WTC11 (cell line): ENCODE measurements around the gene MOB4. TPM values are rescaled to one million over a fixed set of nuclear protein-coding genes. Genes with fewer than 3 reads are reported as not detected.

Source experiments
- ATAC-seq: fragments of 200-7000 bp; cut with Tn5 transposase; 2 replicates; pipeline ENCODE4 v1.10.0; 2021; ENCODE audit warnings: mild to moderate bottlenecking, moderate library complexity
- CTCF ChIA-PET: fragments of 300-600 bp; sonication (Branson Sonifier 250); formaldehyde crosslinking; loops from one replicate; lab custom pipeline; 2021; ENCODE audit warnings: antibody characterized with exemption; lab: Charles Lee
- POLR2A ChIA-PET: fragments of 350-600 bp; sonication (Branson Sonifier 250); formaldehyde crosslinking; loops from one replicate; lab custom pipeline; 2021; ENCODE audit warnings: antibody characterized with exemption; lab: Charles Lee
- DNase-seq: peaks from one replicate; pipeline ENCODE4 v3.0.0; 2021; ENCODE audit warnings: low spot score
- H3K27ac Mint-ChIP-seq: 2 replicates; pipeline ENCODE4 v1.8.0; 2021; ENCODE audit warnings: mixed read lengths
- H3K27me3 Mint-ChIP-seq: 2 replicates; pipeline ENCODE4 v1.8.0; 2021; ENCODE audit warnings: low read depth, mild to moderate bottlenecking, moderate library complexity, mixed read lengths
- H3K36me3 Mint-ChIP-seq: 2 replicates; pipeline ENCODE4 v1.8.0; 2021; ENCODE audit warnings: mixed read lengths
- H3K4me1 Mint-ChIP-seq: 2 replicates; pipeline ENCODE4 v1.8.0; 2022; ENCODE audit warnings: mixed read lengths
- H3K4me3 Mint-ChIP-seq: 2 replicates; pipeline ENCODE4 v1.8.0; 2021; ENCODE audit warnings: mild to moderate bottlenecking, moderate library complexity, mixed read lengths
- H3K9me3 Mint-ChIP-seq: 2 replicates; pipeline ENCODE4 v1.8.0; 2021; ENCODE audit warnings: mixed read lengths
- ESRRA ChIP-seq: sonication (generic); formaldehyde crosslinking; IDR thresholded peaks from 2 replicates; pipeline ENCODE4 v1.8.1; 2022; ENCODE audit warnings: mild to moderate bottlenecking, missing genetic modification reagents, borderline replicate concordance
- JAZF1 ChIP-seq: fragments of 250-450 bp; sonication (Bioruptor Pico); IDR thresholded peaks from 2 replicates; pipeline ENCODE4 v1.9.0; 2021; ENCODE audit warnings: moderate library complexity, mild to moderate bottlenecking, inconsistent platforms
- NR3C1 ChIP-seq: sonication (generic); formaldehyde crosslinking; conservative IDR thresholded peaks from 2 replicates; pipeline ENCODE4 v1.8.1; 2023; ENCODE audit warnings: low read depth, mild to moderate bottlenecking, missing genetic modification reagents
- total RNA-seq: library from RNA; stranded (reverse); gene quantifications from 3 replicates; pipeline ENCODE4 v1.2.3, GENCODE V29; 2021
- TF ChIP-seq, protein P1 (sequence below): sonication (generic); formaldehyde crosslinking; IDR thresholded peaks from 2 replicates; pipeline ENCODE4 v1.8.0; 2022; ENCODE audit warnings: missing genetic modification reagents
- TF ChIP-seq, protein P2 (sequence below): sonication (generic); formaldehyde crosslinking; IDR thresholded peaks from 2 replicates; pipeline ENCODE4 v1.8.1; 2022; ENCODE audit warnings: mild to moderate bottlenecking, moderate library complexity, missing genetic modification reagents
- TF ChIP-seq, protein P3 (sequence below): fragments of 200-600 bp; IDR thresholded peaks from 2 replicates; pipeline ENCODE4 v1.8.0; 2022; ENCODE audit warnings: antibody characterized with exemption
- TF ChIP-seq, protein P4 (sequence below): sonication (generic); formaldehyde crosslinking; IDR thresholded peaks from 2 replicates; pipeline ENCODE4 v1.8.1; 2022; ENCODE audit warnings: mild to moderate bottlenecking, missing genetic modification reagents, moderate library complexity, borderline replicate concordance
- TF ChIP-seq, protein P5 (sequence below): fragments of 250-450 bp; sonication (Bioruptor Pico); IDR thresholded peaks from 2 replicates; pipeline ENCODE4 v2.1.2; 2022; ENCODE audit warnings: mild to moderate bottlenecking, moderate library complexity
- TF ChIP-seq, protein P6 (sequence below): sonication (generic); formaldehyde crosslinking; IDR thresholded peaks from 2 replicates; pipeline ENCODE4 v1.8.0; 2023; ENCODE audit warnings: mild to moderate bottlenecking, missing genetic modification reagents
- TF ChIP-seq, protein P7 (sequence below): sonication (generic); formaldehyde crosslinking; IDR thresholded peaks from 2 replicates; pipeline ENCODE4 v1.8.0; 2022; ENCODE audit warnings: mild to moderate bottlenecking, missing genetic modification reagents
- TF ChIP-seq, protein P8 (sequence below): fragments of 250-450 bp; sonication (Bioruptor Pico); IDR thresholded peaks from 2 replicates; pipeline ENCODE4 v1.9.0; 2021; ENCODE audit warnings: mild to moderate bottlenecking

MOB4 gene
- total RNA-seq, 1 experiment from 2014 or later, result 47.8 TPM

DNA sequence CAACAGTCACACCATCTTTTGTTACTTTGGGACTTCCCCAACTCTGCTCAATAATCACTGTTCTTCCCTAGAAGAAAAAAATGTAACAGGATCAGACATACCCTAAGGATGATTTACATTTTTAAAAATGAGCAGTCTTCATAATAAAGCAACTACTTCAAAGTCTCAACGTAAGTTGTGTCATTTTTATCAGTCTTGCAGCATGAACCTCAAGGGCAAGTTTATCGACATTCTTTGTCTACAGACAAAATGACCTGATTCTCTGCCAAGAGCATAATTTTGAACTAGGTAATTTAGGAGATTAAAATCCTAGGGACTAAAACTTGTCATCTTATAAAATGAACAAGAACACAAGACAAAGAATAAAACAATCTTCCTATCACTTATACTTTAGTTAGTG lies 18.5 kb upstream of the MOB4 start (continued):
- TF ChIP-seq, protein P1, sequence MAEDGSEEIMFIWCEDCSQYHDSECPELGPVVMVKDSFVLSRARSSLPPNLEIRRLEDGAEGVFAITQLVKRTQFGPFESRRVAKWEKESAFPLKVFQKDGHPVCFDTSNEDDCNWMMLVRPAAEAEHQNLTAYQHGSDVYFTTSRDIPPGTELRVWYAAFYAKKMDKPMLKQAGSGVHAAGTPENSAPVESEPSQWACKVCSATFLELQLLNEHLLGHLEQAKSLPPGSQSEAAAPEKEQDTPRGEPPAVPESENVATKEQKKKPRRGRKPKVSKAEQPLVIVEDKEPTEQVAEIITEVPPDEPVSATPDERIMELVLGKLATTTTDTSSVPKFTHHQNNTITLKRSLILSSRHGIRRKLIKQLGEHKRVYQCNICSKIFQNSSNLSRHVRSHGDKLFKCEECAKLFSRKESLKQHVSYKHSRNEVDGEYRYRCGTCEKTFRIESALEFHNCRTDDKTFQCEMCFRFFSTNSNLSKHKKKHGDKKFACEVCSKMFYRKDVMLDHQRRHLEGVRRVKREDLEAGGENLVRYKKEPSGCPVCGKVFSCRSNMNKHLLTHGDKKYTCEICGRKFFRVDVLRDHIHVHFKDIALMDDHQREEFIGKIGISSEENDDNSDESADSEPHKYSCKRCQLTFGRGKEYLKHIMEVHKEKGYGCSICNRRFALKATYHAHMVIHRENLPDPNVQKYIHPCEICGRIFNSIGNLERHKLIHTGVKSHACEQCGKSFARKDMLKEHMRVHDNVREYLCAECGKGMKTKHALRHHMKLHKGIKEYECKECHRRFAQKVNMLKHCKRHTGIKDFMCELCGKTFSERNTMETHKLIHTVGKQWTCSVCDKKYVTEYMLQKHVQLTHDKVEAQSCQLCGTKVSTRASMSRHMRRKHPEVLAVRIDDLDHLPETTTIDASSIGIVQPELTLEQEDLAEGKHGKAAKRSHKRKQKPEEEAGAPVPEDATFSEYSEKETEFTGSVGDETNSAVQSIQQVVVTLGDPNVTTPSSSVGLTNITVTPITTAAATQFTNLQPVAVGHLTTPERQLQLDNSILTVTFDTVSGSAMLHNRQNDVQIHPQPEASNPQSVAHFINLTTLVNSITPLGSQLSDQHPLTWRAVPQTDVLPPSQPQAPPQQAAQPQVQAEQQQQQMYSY, result no peak
- TF ChIP-seq, protein P2, sequence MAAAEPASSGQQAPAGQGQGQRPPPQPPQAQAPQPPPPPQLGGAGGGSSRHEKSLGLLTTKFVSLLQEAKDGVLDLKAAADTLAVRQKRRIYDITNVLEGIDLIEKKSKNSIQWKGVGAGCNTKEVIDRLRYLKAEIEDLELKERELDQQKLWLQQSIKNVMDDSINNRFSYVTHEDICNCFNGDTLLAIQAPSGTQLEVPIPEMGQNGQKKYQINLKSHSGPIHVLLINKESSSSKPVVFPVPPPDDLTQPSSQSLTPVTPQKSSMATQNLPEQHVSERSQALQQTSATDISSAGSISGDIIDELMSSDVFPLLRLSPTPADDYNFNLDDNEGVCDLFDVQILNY, result no peak
- TF ChIP-seq NR3C1, result no peak
- TF ChIP-seq, protein P3, sequence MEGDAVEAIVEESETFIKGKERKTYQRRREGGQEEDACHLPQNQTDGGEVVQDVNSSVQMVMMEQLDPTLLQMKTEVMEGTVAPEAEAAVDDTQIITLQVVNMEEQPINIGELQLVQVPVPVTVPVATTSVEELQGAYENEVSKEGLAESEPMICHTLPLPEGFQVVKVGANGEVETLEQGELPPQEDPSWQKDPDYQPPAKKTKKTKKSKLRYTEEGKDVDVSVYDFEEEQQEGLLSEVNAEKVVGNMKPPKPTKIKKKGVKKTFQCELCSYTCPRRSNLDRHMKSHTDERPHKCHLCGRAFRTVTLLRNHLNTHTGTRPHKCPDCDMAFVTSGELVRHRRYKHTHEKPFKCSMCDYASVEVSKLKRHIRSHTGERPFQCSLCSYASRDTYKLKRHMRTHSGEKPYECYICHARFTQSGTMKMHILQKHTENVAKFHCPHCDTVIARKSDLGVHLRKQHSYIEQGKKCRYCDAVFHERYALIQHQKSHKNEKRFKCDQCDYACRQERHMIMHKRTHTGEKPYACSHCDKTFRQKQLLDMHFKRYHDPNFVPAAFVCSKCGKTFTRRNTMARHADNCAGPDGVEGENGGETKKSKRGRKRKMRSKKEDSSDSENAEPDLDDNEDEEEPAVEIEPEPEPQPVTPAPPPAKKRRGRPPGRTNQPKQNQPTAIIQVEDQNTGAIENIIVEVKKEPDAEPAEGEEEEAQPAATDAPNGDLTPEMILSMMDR, result no peak

DNA sequence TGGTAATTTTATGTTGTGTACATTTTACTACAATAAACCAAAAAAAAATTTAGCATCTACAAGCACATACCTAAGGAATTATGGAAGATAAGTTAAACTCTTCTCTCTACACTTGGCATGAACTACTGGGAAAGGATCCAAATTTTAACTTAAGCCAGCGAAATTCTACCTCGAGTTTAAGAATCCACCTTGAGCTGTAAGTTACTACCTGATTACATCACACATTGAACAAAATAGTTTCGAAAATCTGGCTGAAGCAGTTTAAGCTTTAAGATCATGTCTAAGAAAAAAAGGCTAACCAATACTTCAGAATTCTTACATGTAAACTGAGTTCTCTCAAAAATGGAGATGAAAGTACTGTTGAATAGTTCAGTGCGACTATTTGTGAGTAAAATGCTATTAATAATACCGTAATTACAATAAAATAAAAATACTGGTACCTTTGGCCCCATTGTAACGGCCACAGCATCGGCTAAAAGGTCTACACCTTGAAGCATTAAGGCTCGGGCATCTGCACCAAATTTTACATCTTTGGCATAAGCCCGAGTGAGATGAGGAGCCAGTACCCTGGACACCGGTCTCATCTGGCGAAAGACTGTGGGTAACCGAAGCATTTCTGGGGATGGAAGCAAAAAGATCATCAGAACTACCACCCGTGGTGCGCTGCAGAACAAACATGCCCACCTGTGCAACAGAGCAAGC lies 17.5 kb upstream of the MOB4 start:
- ChIA-PET CTCF (no interaction called here), POLR2A (interaction anchor here (1.5 to 5.0 kb wide), 6 partner anchors 14 to 207 kb away, joined by 4 to 64 read pairs (median 12); partner anchors contain the start of genes COQ10B, MARS2 and MOB4)
- TF ChIP-seq, protein P4, sequence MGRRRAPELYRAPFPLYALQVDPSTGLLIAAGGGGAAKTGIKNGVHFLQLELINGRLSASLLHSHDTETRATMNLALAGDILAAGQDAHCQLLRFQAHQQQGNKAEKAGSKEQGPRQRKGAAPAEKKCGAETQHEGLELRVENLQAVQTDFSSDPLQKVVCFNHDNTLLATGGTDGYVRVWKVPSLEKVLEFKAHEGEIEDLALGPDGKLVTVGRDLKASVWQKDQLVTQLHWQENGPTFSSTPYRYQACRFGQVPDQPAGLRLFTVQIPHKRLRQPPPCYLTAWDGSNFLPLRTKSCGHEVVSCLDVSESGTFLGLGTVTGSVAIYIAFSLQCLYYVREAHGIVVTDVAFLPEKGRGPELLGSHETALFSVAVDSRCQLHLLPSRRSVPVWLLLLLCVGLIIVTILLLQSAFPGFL (CRISPR knock-in tag), result no peak
- TF ChIP-seq, protein P5, sequence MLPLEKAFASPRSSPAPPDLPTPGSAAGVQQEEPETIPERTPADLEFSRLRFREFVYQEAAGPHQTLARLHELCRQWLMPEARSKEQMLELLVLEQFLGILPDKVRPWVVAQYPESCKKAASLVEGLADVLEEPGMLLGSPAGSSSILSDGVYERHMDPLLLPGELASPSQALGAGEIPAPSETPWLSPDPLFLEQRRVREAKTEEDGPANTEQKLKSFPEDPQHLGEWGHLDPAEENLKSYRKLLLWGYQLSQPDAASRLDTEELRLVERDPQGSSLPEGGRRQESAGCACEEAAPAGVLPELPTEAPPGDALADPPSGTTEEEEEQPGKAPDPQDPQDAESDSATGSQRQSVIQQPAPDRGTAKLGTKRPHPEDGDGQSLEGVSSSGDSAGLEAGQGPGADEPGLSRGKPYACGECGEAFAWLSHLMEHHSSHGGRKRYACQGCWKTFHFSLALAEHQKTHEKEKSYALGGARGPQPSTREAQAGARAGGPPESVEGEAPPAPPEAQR, result no peak
- TF ChIP-seq, protein P6, sequence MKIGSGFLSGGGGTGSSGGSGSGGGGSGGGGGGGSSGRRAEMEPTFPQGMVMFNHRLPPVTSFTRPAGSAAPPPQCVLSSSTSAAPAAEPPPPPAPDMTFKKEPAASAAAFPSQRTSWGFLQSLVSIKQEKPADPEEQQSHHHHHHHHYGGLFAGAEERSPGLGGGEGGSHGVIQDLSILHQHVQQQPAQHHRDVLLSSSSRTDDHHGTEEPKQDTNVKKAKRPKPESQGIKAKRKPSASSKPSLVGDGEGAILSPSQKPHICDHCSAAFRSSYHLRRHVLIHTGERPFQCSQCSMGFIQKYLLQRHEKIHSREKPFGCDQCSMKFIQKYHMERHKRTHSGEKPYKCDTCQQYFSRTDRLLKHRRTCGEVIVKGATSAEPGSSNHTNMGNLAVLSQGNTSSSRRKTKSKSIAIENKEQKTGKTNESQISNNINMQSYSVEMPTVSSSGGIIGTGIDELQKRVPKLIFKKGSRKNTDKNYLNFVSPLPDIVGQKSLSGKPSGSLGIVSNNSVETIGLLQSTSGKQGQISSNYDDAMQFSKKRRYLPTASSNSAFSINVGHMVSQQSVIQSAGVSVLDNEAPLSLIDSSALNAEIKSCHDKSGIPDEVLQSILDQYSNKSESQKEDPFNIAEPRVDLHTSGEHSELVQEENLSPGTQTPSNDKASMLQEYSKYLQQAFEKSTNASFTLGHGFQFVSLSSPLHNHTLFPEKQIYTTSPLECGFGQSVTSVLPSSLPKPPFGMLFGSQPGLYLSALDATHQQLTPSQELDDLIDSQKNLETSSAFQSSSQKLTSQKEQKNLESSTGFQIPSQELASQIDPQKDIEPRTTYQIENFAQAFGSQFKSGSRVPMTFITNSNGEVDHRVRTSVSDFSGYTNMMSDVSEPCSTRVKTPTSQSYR (CRISPR knock-in tag), result no peak
- Mint-ChIP-seq H3K9me3 (no peaks in the 10 kb centered on the region), H3K4me3 (peak overlapping the region; percentile 91), H3K4me1 (peaks cover 53% of the 10 kb centered on the region), H3K27ac (peak overlapping the region; percentile 97), H3K36me3 (peaks cover 90% of the 10 kb centered on the region), H3K27me3 (no peaks in the 10 kb centered on the region; the same call in 1 of the 2 replicates)
- ATAC-seq (no peak), DNase-seq (no peak)

DNA sequence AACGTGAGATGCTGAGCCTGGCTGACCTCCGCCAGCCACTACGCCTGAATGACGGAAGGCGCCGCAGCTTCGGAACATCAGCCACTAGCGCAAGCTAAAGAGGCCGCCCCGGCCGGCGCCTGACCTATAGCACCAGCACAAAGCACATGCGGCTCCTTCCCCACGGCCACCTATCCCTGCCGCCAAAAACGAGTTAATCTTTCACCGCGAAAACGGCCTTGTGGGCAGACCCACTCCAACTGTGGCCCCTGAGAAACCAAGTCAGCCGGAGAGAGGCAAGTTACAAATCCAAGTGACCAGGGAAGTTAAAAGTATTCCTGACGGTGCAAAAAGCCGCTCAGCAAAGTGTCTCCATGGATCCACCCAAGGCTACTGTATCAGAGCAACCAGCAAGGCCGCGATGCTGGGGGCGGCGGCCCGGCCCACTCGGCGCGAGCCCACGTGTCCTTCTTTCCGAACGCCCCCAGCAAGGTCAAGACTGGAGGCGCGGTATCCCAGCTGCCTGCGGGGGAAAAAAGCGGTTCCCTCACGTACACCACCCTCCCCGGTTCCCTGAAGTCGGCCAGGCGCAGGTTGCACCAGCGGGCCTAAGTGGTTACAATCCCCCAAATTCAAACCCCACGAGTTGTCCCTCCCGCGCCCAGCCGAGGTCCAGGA lies 16.8 kb upstream of the MOB4 start:
- Mint-ChIP-seq H3K27me3 (no peaks in the 10 kb centered on the region; the same call in 1 of the 2 replicates), H3K4me3 (peak overlapping the region; percentile 91), H3K27ac (peak overlapping the region; percentile 97), H3K36me3 (peaks cover 90% of the 10 kb centered on the region), H3K4me1 (peaks cover 53% of the 10 kb centered on the region), H3K9me3 (no peaks in the 10 kb centered on the region)
- POLR2A ChIA-PET, result interaction anchor here (0.5 to 5.0 kb wide), 14 partner anchors 8 to 206 kb away, joined by 3 to 64 read pairs (median 5); partner anchors contain the start of genes COQ10B, MARS2, MOB4 and SF3B1
- CTCF ChIA-PET, result interaction anchor here (0.6 to 1.0 kb wide), 3 partner anchors 9 to 206 kb away, joined by 3 to 6 read pairs (median 4); partner anchors contain the start of gene MARS2
- TF ChIP-seq JAZF1 (CRISPR knock-in tag) (no peak), ESRRA (CRISPR knock-in tag) (0 out of 2 replicates have a peak, but pooled peaks have one; percentile 14)
- TF ChIP-seq, protein P7, sequence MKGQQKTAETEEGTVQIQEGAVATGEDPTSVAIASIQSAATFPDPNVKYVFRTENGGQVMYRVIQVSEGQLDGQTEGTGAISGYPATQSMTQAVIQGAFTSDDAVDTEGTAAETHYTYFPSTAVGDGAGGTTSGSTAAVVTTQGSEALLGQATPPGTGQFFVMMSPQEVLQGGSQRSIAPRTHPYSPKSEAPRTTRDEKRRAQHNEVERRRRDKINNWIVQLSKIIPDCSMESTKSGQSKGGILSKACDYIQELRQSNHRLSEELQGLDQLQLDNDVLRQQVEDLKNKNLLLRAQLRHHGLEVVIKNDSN (CRISPR knock-in tag), result peak; percentile 5; the same call in 1 of the 2 replicates
- TF ChIP-seq, protein P8, sequence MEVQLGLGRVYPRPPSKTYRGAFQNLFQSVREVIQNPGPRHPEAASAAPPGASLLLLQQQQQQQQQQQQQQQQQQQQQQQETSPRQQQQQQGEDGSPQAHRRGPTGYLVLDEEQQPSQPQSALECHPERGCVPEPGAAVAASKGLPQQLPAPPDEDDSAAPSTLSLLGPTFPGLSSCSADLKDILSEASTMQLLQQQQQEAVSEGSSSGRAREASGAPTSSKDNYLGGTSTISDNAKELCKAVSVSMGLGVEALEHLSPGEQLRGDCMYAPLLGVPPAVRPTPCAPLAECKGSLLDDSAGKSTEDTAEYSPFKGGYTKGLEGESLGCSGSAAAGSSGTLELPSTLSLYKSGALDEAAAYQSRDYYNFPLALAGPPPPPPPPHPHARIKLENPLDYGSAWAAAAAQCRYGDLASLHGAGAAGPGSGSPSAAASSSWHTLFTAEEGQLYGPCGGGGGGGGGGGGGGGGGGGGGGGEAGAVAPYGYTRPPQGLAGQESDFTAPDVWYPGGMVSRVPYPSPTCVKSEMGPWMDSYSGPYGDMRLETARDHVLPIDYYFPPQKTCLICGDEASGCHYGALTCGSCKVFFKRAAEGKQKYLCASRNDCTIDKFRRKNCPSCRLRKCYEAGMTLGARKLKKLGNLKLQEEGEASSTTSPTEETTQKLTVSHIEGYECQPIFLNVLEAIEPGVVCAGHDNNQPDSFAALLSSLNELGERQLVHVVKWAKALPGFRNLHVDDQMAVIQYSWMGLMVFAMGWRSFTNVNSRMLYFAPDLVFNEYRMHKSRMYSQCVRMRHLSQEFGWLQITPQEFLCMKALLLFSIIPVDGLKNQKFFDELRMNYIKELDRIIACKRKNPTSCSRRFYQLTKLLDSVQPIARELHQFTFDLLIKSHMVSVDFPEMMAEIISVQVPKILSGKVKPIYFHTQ (CRISPR knock-in tag), result 0 out of 2 replicates have a peak, but pooled peaks have one; percentile 42
- DNase-seq (peak; percentile 57), ATAC-seq (no peak)
